Body of pancreas (tissue), 4 donors: ENCODE data around the gene BCL11B. TPM values are rescaled to one million over a fixed set of nuclear protein-coding genes. Genes with fewer than 3 reads are reported as not detected.

ENCODE experiments used
- ATAC-seq: fragments of 150-250 bp; one replicate; pipeline ENCODE4 v1.9.1; 2016
- DNase-seq, 4 donors: peaks; one replicate each; pipeline ENCODE4 v3.0.0-alpha.2; 2019
- H3K27ac ChIP-seq, 4 donors: fragments of 200-600 bp; sonication (generic); 1 replicate in 3 of 4; 2 replicates in 1 of 4; pipeline versions ENCODE4 v1.5.1 to v1.6.1; 2016 to 2019; ENCODE audit warnings: mild to moderate bottlenecking in 1 of 4, mixed read lengths in 1 of 4, moderate library complexity in 1 of 4
- H3K27me3 ChIP-seq, 2 donors: fragments of 200-600 bp; sonication (generic); one replicate each; pipeline ENCODE4 v1.6.0; 2016; ENCODE audit warnings: mild to moderate bottlenecking in 1 of 2
- H3K36me3 ChIP-seq, 2 donors: fragments of 200-600 bp; sonication (generic); replicated peaks in 1 of 2; 2 replicates each; pipeline ENCODE4 v1.5.1; 2016; ENCODE audit warnings: low read depth in 2 of 2; ENCODE audit not compliant: insufficient read depth in 1 of 2
- H3K4me1 ChIP-seq: fragments of 200-600 bp; sonication (generic); one replicate; pipeline ENCODE4 v1.6.0; 2016
- H3K4me3 ChIP-seq, 2 donors: fragments of 200-600 bp; sonication (generic); 1 replicate in 1 of 2; 2 replicates in 1 of 2; pipeline ENCODE4 v1.5.1; 2016 to 2019
- H3K9me3 ChIP-seq, 3 donors: fragments of 200-600 bp; sonication (generic); 1 replicate in 2 of 3; 2 replicates in 1 of 3; pipeline ENCODE4 v1.5.1; 2016
- POLR2A ChIP-seq, 3 donors: fragments of 450-650 bp; IDR thresholded peaks; one replicate each; pipeline ENCODE4 v1.6.1; 2016; ENCODE audit warnings: antibody characterized with exemption in 3 of 3, mild to moderate bottlenecking in 2 of 3
- WGBS, 2 donors: methylation state at CpG; one replicate each; pipeline ENCODE4 v1.1.5; 2017; 5-methylcytosine and 5-hydroxymethylcytosine counted together
- intact Hi-C: fragments of 100-400 bp; cut with DNase I; formaldehyde crosslinking; loops from one replicate; pipeline ENCODE4 v1.15.1; 2023
- total RNA-seq, 2 donors: library from RNA; depleted of rRNA; stranded (reverse); fragments of >200 nt; gene quantifications; one replicate each; pipeline ENCODE4 v1.1.0, GENCODE V29; 2016
- TF ChIP-seq, protein P1 (sequence below), 7 experiments: fragments of 450-650 bp in 4 of 7; fragments of 200-600 bp in 3 of 7; sonication (generic) in 3 of 7; IDR thresholded peaks; one replicate each; pipeline ENCODE4 v1.5.1; 2016 to 2019; ENCODE audit warnings: antibody characterized with exemption in 7 of 7

The BCL11B gene
- total RNA-seq, 2 donors from 2014 or later, result 0.78 TPM; not detected in 1

DNA sequence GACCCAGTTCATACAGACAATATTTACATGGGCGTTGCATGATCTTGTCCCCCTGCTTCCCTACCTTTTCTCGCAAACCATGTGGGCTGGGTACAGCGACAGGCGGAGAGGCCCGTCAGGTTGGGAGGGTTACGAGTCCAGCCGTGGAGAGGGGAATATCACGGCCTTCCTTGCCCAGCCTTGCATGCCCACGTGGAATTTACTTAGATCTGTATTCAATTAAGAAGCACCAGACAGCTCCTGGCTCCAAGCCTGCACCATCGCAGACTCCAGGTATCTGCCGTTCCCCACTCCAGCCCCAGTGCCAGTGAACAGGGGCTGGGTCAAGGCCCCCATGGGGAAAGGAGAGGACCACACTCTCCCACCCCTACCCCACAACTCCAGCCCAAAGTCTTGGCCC is 29.8 kb downstream of the BCL11B start:
- ATAC-seq (no peak), DNase-seq (no peak)
- TF ChIP-seq POLR2A (IDR thresholded peaks at IDR 0.05), result no peak
- TF ChIP-seq, protein P1, sequence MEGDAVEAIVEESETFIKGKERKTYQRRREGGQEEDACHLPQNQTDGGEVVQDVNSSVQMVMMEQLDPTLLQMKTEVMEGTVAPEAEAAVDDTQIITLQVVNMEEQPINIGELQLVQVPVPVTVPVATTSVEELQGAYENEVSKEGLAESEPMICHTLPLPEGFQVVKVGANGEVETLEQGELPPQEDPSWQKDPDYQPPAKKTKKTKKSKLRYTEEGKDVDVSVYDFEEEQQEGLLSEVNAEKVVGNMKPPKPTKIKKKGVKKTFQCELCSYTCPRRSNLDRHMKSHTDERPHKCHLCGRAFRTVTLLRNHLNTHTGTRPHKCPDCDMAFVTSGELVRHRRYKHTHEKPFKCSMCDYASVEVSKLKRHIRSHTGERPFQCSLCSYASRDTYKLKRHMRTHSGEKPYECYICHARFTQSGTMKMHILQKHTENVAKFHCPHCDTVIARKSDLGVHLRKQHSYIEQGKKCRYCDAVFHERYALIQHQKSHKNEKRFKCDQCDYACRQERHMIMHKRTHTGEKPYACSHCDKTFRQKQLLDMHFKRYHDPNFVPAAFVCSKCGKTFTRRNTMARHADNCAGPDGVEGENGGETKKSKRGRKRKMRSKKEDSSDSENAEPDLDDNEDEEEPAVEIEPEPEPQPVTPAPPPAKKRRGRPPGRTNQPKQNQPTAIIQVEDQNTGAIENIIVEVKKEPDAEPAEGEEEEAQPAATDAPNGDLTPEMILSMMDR (IDR thresholded peaks at IDR 0.05), result no peak
- Histone ChIP-seq H3K4me3 (no peak overlapping the region), H3K27me3 (peaks cover 0 to 3% of the 10 kb centered on the region in 2 donors), H3K27ac (no peak overlapping the region), H3K9me3 (no peaks in the 10 kb centered on the region), H3K36me3 (no peaks in the 10 kb centered on the region), H3K4me1 (peaks cover 12% of the 10 kb centered on the region)
- intact Hi-C loops, result no loop called here
- 69 to 70% methylated on average over 11 of the region's 11 CpGs for WGBS, 2 donors

DNA sequence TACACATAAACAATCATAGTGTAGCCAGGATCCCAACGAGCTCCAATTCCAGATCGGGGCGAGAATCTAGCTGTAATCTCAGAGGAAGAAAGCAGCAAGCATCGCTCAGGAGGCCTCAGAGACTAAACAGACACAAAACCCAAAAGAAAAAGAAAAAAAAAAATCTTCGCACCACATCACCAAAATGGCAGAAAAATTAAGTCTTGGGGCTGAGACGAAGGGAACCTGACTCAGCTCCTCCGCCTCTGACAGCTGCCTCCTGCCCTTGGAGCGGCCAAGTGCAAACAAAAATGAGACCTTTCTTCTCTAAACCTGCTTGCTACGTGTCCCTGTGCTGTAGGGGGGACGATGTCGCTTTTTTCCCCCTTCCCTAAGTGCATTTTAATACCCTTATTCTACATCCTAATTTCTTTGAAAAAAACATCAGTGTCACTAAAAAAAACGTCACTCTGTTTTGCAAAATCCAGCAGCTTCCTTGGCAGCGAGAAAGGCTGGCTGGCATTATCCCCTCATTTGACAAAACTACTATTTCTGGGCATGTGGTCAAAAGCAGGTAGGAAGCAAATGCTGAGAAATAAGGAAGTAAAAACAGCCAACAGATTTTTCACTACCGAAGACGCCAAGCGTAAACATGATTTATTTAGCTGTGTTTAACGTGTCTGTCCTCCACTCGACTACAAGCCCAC is 30.5 kb downstream of the BCL11B start:
- intact Hi-C loops, result no loop called here
- H3K27me3 ChIP-seq, result peaks cover 0 to 3% of the 10 kb centered on the region in 2 donors
- no peak overlapping the region for H3K4me3 ChIP-seq
- TF ChIP-seq POLR2A (IDR thresholded peaks at IDR 0.05), result no peak
- TF ChIP-seq, protein P1 (IDR thresholded peaks at IDR 0.05), result no peak
- no peak for DNase-seq
- 35 to 37% methylated on average over 18 of the region's 18 CpGs for WGBS, 2 donors
- H3K27ac ChIP-seq, result no peak overlapping the region
- no peaks in the 10 kb centered on the region for H3K36me3 ChIP-seq
- peaks cover 12% of the 10 kb centered on the region for H3K4me1 ChIP-seq
- ATAC-seq, result no peak
- no peaks in the 10 kb centered on the region for H3K9me3 ChIP-seq

DNA sequence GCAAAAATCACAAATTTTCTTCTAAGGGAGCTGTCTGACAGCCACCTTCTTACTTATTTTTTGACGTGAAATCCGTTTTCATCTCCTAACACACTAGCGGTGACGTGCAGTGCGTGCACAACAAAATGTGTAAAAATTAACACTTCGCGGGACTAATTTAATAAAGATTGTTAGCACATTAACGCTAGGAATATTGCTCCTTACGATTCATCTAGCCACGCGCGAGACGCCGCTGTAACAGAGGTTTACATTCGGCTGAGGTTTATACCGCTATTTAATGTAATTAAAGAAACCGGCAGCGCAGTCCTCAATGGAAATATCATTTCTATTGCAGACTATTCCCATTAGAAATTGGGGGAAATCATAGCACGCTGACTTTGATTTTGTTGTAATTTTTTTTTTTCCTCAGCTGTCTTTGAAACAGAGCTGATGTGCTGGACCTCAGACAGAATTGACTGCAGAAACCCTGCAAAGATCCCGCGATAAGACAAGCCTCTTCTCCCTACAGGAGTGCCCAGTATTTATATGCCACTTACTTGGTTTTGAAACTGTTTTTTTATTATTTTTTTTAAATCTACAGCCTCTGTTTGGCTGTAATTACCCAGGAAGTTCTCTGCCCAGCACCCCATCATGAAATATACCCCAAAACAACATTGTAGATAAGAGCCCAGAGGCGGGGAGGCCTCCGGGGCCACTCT is 31.2 kb downstream of the BCL11B start:
- 79 to 81% methylated on average over 23 of the region's 23 CpGs for WGBS, 2 donors
- H3K4me1 ChIP-seq, result peaks cover 5% of the 10 kb centered on the region
- intact Hi-C loops, result no loop called here
- TF ChIP-seq POLR2A (IDR thresholded peaks at IDR 0.05), result no peak
- TF ChIP-seq, protein P1 (IDR thresholded peaks at IDR 0.05), result no peak
- DNase-seq, result no peak
- no peak overlapping the region for H3K27ac ChIP-seq
- no peaks in the 10 kb centered on the region for H3K9me3 ChIP-seq
- H3K36me3 ChIP-seq, result no peaks in the 10 kb centered on the region
- H3K27me3 ChIP-seq, result peaks cover 0 to 3% of the 10 kb centered on the region in 2 donors
- ATAC-seq, result no peak
- no peak overlapping the region for H3K4me3 ChIP-seq

DNA sequence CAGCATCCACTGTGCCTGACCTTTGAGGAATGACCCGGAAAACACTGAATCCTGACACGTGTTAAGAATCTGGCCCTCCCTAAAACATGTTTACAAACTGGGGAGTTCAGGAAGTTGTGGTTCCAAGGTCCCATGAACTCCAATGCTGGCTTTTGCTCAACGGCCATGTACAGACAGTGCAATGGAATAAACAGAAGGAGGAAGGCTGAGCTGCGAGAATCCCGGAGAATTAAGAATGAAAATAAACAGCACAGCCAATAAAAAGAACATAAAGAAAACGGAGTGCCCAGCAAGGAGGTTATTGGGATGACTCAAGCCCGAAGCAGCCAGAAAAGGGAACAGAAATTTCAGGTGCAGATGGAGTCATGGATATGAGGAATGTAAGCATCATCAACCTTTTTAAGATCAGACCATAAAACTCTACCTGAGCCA is 32.3 kb downstream of the BCL11B start:
- no peaks in the 10 kb centered on the region for H3K9me3 ChIP-seq
- TF ChIP-seq POLR2A (IDR thresholded peaks at IDR 0.05), result no peak
- TF ChIP-seq, protein P1 (IDR thresholded peaks at IDR 0.05), result no peak
- DNase-seq (no peak), ATAC-seq (no peak)
- no peak overlapping the region for H3K4me3 ChIP-seq
- H3K27ac ChIP-seq, result no peak overlapping the region
- no peaks in the 10 kb centered on the region for H3K27me3 ChIP-seq
- H3K4me1 ChIP-seq, result no peaks in the 10 kb centered on the region
- intact Hi-C loops, result no loop called here
- H3K36me3 ChIP-seq, result no peaks in the 10 kb centered on the region
- WGBS, 2 donors, result 28 to 42% methylated on average over 7 of the region's 7 CpGs
